GM23338 (cell line): Measurements from ENCODE around the gene TRIM28. TPM values are rescaled to one million over a fixed set of nuclear protein-coding genes. Genes with fewer than 3 reads are reported as not detected.

ENCODE experiments used
- ATAC-seq: fragments of 200-7000 bp; cut with Tn5 transposase; 3 replicates; pipeline ENCODE4 v1.9.1; 2020
- DNase-seq: peaks from one replicate; pipeline ENCODE4 v3.0.0-alpha.2; 2015; ENCODE audit warnings: low spot score
- H2AFZ ChIP-seq: fragments of 200-600 bp; sonication (generic); 2 replicates; pipeline ENCODE4 v1.8.0; 2016; ENCODE audit warnings: antibody characterized with exemption, mild to moderate bottlenecking, moderate library complexity
- H3F3A ChIP-seq: fragments of 200-600 bp; sonication (generic); replicated peaks from 2 replicates; pipeline ENCODE4 v1.8.0; 2017; ENCODE audit warnings: antibody characterized with exemption, mixed run types, low read depth
- H3K27ac ChIP-seq: fragments of 200-600 bp; sonication (generic); 2 replicates; pipeline ENCODE4 v1.6.1; 2016; ENCODE audit warnings: low read depth
- H3K27me3 ChIP-seq: fragments of 200-600 bp; sonication (generic); 2 replicates; pipeline ENCODE4 v1.8.0; 2016; ENCODE audit warnings: mild to moderate bottlenecking, mixed run types, moderate library complexity; ENCODE audit not compliant: insufficient read depth
- H3K36me3 ChIP-seq: fragments of 200-600 bp; sonication (generic); 2 replicates; pipeline ENCODE4 v1.8.0; 2016; ENCODE audit warnings: mild to moderate bottlenecking; ENCODE audit not compliant: insufficient read depth
- H3K4me1 ChIP-seq: fragments of 200-600 bp; sonication (generic); 2 replicates; pipeline ENCODE4 v1.8.0; 2016; ENCODE audit warnings: mild to moderate bottlenecking, moderate library complexity; ENCODE audit not compliant: insufficient read depth
- H3K4me2 ChIP-seq: fragments of 200-600 bp; sonication (generic); 2 replicates; pipeline ENCODE4 v1.7.1; 2017; ENCODE audit warnings: mixed run types
- H3K4me3 ChIP-seq: fragments of 200-600 bp; sonication (generic); 2 replicates; pipeline ENCODE4 v1.6.1; 2016; ENCODE audit warnings: mixed run types
- H3K79me2 ChIP-seq: fragments of 200-600 bp; sonication (generic); replicated peaks from 2 replicates; pipeline ENCODE4 v1.8.0; 2017; ENCODE audit warnings: mild to moderate bottlenecking; ENCODE audit not compliant: insufficient read depth
- H3K9me2 ChIP-seq: fragments of 200-600 bp; sonication (generic); 2 replicates; pipeline ENCODE4 v1.8.0; 2017; ENCODE audit not compliant: insufficient read depth
- H4K20me1 ChIP-seq: fragments of 200-600 bp; sonication (generic); replicated peaks from 2 replicates; pipeline ENCODE4 v1.8.0; 2017; ENCODE audit warnings: mild to moderate bottlenecking; ENCODE audit not compliant: insufficient read depth
- H3K27ac Mint-ChIP-seq: 2 replicates; pipeline ENCODE4 v1.8.0; 2020; ENCODE audit warnings: inconsistent platforms, mild to moderate bottlenecking, moderate library complexity, mixed read lengths
- H3K27me3 Mint-ChIP-seq: 3 replicates; pipeline ENCODE4 v1.8.0; 2022; ENCODE audit warnings: low read depth, mild to moderate bottlenecking, moderate library complexity, mixed read lengths, inconsistent platforms; ENCODE audit not compliant: insufficient read depth, poor library complexity
- H3K36me3 Mint-ChIP-seq: 3 replicates; pipeline ENCODE4 v1.8.0; 2021; ENCODE audit warnings: low read depth, mild to moderate bottlenecking, inconsistent platforms, moderate library complexity, mixed read lengths
- H3K4me1 Mint-ChIP-seq: 3 replicates; pipeline ENCODE4 v1.8.0; 2020; ENCODE audit warnings: mild to moderate bottlenecking, inconsistent platforms, mixed read lengths
- H3K4me3 Mint-ChIP-seq: 3 replicates; pipeline ENCODE4 v1.8.0; 2021; ENCODE audit warnings: moderate library complexity, mild to moderate bottlenecking, inconsistent platforms, mixed read lengths
- H3K9me3 Mint-ChIP-seq: 3 replicates; pipeline ENCODE4 v1.8.0; 2020; ENCODE audit warnings: moderate library complexity, mild to moderate bottlenecking, inconsistent platforms, mixed read lengths
- CREB1 ChIP-seq: fragments of 250-450 bp; sonication (Bioruptor Pico); IDR thresholded peaks from 2 replicates; pipeline ENCODE4 v1.5.0; 2020; ENCODE audit warnings: low read depth, mild to moderate bottlenecking, moderate library complexity
- EZH2 ChIP-seq: fragments of 200-600 bp; sonication (generic); IDR thresholded peaks from one replicate; pipeline ENCODE4 v1.8.0; 2017; ENCODE audit warnings: antibody characterized with exemption, mild to moderate bottlenecking, low read depth; ENCODE audit not compliant: unreplicated experiment
- EZH2phosphoT487 ChIP-seq: fragments of 200-600 bp; sonication (generic); IDR thresholded peaks from one replicate; pipeline ENCODE4 v1.8.1; 2018; ENCODE audit warnings: antibody characterized with exemption; ENCODE audit not compliant: unreplicated experiment
- NANOG ChIP-seq: IDR thresholded peaks from 2 replicates; pipeline ENCODE4 v1.6.1; 2016; ENCODE audit warnings: antibody characterized with exemption, borderline replicate concordance
- ZNF331 ChIP-seq: fragments of 250-450 bp; sonication (Bioruptor Pico); IDR thresholded peaks from 2 replicates; pipeline ENCODE4 v1.5.0; 2020; ENCODE audit warnings: low read depth, mild to moderate bottlenecking, moderate library complexity
- ZNF462 ChIP-seq: fragments of 250-450 bp; sonication (Bioruptor Pico); IDR thresholded peaks from 2 replicates; pipeline ENCODE4 v1.5.0; 2020; ENCODE audit warnings: mild to moderate bottlenecking, moderate library complexity
- polyA plus RNA-seq: library from polyadenylated mRNA; unstranded; fragments of >200 nt; fragmentation: Nextera tagmentation; extraction: Ambion mirVana; gene quantifications from 2 replicates; pipeline ENCODE4 v1.2.1, GENCODE V29; 2016
- total RNA-seq: library from RNA; depleted of rRNA; stranded (reverse); fragments of >200 nt; shearing (Covaris generic); gene quantifications from 2 replicates; pipeline ENCODE4 v1.2.3, GENCODE V29; 2014

Gene TRIM28
- total and polyA plus RNA-seq, 2 experiments from 2014 or later: 920 to 1,430 TPM

DNA sequence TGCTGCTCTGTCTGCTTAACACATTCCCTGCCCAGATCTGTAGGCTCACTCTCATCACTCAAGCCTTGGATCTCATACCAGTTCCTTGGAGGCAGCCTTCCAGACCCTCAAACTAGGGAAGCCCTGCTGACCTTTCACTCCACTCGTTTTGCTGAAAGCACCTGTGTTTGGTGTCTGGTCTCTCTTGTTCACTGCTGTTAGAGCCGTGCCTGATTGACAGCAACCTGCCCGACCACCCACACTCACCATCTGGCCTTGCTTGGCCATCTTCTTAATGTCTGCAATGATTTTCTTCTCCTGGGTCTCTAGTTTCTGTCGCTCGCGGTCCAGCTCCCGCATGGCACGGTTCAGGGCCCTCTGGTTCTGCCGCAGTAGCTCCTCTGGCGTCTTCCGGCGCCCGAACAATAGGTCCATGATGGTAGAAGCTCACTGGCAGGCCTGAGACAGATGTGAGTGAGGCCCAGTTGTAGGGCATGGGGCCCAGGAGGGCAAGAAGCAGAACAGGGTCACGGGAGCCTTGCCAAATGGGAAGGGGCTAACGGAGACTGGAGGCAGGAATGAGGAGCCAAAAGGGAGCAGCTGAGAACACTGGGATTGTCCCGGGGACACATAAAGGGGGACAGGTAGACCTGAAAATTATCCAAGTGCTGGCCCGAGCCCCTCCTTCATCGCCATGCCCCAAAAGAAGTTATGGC, 10.1 kb downstream of the TRIM28 start (continued):
- TF ChIP-seq ZNF462 (CRISPR knock-in tag): no peak

- peak within 1 kb of the TSS; percentile 98 for H3K4me2 ChIP-seq
- peak within 1 kb of the TSS; percentile 97 for H3K27ac ChIP-seq
- DNase-seq (peak; percentile 99), ATAC-seq (peak; percentile 55)
- H3K36me3 Mint-ChIP-seq: peaks cover 73% of the 10 kb centered on the region
- peaks cover 39% of the 10 kb centered on the region for H3K4me1 Mint-ChIP-seq
- H3K27me3 ChIP-seq: 0 out of 2 replicates have a peak, but pooled peaks cover under 1% of the 10 kb centered on the region
- H3K9me3 Mint-ChIP-seq: peaks cover 8% of the 10 kb centered on the region; the same call in 2 of the 3 replicates
- H3K4me1 ChIP-seq: peaks cover 17% of the 10 kb centered on the region
- no peaks in the 10 kb centered on the region; the same call in 1 of the 2 replicates for H3K9me2 ChIP-seq
- peaks cover 22% of the 10 kb centered on the region for H3K36me3 ChIP-seq
- H3K27ac Mint-ChIP-seq: peak within 1 kb of the TSS; percentile 98
- peaks cover 20% of the 10 kb centered on the region for H3K79me2 ChIP-seq
- peaks cover 45% of the 10 kb centered on the region for H3K27me3 Mint-ChIP-seq
- peak within 1 kb of the TSS; percentile 93 for H3K4me3 ChIP-seq
- no peak within 1 kb of the TSS for H2AFZ ChIP-seq
- H3K4me3 Mint-ChIP-seq: peak within 1 kb of the TSS; percentile 95
- peaks cover 1% of the 10 kb centered on the region for H4K20me1 ChIP-seq
- H3F3A ChIP-seq: peaks cover 69% of the 10 kb centered on the region
- no peak for TF ChIP-seq NANOG
- no peak for TF ChIP-seq ZNF331 (CRISPR knock-in tag)
- peak; percentile 93 for TF ChIP-seq CREB1 (CRISPR knock-in tag)
- no peak for TF ChIP-seq EZH2
- TF ChIP-seq ZNF462 (CRISPR knock-in tag): no peak
- no peak for TF ChIP-seq EZH2phosphoT487
Observed at GRCh38 chr19:58554494-58555368, 10.9 kb downstream of the TRIM28 start, which contains the start of gene CHMP2A. Gene CHMP2A (minus strand): TSS chr19:58555105. CDS start chr19:58554212, 893 bp downstream.
